Stimulated activated CD8-positive, alpha-beta memory T cell treated with anti-CD3 and anti-CD28 coated beads, Interleukin-7, amount 100 ng/mL, for 4 hours (primary cell): Measurements from ENCODE around the gene GLB1L3.

Experiments used
- DNase-seq, 2 donors: peaks; one replicate each; pipeline ENCODE4 v3.0.0-alpha.2; 2020; ENCODE audit warnings: low read depth in 2 of 2

GLB1L3 gene, protein sequence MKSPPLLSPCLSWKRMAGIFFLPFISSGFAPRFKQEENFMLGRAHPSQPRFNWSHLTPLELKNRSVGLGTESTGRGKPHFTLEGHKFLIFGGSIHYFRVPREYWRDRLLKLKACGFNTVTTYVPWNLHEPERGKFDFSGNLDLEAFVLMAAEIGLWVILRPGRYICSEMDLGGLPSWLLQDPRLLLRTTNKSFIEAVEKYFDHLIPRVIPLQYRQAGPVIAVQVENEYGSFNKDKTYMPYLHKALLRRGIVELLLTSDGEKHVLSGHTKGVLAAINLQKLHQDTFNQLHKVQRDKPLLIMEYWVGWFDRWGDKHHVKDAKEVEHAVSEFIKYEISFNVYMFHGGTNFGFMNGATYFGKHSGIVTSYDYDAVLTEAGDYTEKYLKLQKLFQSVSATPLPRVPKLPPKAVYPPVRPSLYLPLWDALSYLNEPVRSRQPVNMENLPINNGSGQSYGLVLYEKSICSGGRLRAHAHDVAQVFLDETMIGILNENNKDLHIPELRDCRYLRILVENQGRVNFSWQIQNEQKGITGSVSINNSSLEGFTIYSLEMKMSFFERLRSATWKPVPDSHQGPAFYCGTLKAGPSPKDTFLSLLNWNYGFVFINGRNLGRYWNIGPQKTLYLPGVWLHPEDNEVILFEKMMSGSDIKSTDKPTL

DNA sequence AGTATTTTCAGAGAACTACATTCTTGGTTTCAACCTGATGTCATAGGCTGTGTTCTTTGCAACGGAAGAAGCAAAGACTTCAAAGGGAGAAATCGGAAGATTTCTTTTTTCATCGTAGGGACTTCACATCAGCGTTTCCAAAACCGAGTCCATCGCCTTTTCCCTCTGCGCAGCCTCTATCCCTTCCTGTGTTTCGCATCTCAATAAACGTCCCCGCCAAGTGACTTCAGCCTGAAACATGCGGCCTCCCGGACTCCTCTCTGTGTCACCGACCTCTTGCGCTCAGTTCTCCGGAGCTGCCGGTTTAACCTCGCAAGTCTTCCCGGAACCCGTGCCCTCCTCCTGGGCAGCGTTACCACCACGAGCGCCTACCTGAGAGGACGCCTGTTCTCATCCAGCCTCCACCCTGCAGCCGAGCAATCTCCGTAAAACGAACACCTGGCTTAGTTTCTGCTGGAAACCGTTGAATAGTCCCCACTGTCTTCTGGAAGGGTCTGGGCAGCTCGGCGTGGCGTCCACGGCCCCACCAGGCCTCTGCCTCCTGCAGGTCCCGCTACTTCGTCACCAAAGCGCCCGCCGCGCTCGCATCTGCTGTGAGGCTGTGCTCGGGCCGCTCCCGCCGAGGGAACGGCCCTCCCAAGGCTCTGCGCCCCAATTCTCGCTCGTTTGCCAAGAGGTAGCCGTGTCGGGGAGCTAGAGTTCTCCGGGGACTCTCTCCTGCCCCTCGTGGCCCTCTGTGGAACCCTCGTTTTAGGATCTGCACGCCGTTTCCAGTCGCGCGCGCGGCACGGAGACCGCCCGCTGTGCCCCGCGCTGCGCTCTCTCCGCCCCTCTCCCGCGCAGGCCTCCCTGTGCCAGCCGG lies at the start of gene GLB1L3:
GLB1L3 (plus strand) TSS at position 846 of the 862 bp plus-strand sequence. CDS start 362 bp downstream, outside the sequence.
- DNase-seq: peak; percentile 68

DNA sequence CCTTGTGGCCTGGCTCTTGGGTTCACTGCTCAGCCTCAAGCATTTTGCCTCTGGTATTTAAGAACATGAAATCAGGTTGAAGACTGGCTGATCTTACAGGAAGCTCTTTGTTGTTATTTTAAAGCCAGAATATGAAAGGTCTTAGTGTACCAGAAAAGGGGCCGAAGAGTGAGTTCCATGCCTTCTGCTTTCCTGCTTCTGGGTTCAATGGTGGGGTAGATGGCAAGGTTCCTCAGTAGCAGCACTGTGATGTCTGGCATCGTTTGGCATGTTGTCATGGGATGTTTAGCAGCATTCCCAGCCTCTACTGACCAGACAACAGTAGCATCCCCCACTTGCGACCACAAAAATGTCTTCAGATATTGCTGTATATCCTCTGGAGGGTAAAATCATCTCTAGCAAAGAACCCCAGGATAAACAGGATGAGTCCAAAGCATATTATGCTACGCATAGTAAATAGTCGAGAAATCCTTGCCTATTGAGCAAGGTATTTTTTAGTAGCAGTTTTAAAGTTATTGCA lies 49.3 kb upstream of the GLB1L3 start:
- DNase-seq: no peak

DNA sequence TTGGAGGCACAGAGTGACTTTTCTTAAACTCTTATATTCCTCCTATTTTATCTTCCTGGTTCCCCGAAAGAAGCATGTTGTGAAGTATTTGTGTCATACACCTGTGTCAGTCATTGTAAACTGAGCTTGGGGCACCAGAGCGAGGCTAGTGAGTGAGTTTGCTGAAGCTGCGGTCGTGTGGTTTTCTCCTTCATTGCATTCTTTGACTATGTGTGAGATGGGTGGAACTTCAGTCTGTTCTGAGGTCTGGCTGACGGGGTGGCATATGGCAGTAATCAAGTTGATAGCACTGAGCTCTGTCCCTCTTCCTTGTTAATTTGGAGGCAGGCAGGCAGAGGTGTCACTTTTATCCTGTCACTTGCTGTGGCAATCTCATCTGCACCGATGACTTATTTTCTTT lies 47.6 kb upstream of the GLB1L3 start:
- DNase-seq: peak; percentile 20 to 27

DNA sequence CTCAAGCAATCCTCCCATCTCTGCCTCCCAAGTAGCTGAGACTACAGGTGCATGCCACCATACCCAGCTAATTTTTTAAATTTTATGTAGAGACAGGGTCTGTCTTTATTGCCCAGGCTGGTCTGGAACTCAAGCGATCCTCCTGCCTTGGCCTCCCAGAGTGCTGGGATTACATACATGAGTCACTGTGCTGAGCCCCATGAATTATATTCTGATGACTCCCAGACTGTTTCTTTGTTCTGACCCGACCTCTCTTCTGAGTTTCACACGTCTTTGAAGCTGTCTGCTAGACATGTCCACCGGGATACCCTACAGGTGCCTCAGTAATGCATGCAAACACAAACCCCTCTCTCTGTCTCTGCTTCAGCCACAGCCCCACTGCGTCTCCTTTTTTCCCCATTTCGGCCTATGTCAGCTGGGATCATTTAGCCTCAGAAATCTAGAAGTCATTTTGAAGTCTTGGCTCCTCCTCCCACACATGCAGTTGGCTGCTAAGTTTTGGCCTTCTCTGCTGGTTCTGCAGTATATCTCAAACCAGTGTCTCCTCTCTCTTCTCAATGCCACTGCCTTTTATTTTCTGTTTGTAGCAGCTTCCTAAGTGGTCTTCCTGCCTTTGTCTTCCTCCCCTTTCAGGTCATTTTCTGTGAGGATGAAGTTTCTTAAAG lies 46.9 kb upstream of the GLB1L3 start:
- no peak for DNase-seq

DNA sequence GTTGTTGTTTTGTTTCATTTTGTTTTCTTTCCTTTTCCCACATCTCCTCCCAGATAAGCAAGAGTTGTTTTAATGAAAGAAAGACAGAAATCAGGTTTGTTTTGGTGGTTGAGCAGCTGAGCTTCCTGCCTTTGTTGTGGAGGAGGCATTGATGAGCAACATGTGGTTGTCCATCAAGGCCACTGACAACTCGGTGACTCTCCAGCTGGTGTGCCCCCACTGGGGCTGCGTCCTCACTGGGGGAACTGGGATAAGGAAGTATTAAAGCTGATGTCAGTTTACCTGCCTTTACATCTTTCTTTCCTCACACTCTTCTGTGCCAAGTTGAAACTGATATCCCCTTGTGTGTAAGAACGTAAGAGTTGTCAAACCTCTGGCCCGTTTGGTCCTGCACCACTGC lies 45.8 kb upstream of the GLB1L3 start:
- no peak for DNase-seq

DNA sequence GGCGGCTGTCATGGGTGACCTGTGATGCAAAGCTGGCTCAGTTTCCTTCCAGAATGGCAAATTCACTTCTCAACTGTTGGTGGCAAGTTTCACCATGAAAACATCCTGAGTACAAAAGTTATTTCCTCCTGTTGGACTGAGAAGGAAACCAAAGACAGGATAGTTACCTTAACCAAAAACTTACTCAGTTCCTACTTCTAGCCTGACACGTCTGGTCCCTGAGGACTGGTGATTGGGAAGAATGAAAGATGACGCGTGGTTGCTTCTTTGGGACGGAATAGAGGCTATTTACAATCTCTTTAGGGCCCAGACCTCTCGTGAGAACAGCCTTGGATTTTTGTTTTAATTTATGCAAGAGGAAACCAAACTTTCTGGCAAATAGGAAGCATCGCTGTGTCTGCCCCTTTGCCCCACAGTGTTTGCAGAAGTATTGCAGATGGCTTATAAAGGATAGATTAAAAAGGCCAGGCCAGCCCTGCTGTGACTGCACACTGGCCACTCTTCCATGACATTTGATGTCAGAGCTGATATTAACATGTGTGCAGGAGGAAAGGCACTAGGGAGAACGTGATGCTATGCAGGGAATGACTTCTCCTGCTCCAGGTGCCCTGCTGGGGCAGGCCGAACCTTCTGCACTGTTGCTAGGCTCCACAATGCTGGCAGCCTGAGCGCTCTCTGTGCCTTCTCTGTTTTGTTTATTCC lies 44.1 kb upstream of the GLB1L3 start:
- no peak for DNase-seq

DNA sequence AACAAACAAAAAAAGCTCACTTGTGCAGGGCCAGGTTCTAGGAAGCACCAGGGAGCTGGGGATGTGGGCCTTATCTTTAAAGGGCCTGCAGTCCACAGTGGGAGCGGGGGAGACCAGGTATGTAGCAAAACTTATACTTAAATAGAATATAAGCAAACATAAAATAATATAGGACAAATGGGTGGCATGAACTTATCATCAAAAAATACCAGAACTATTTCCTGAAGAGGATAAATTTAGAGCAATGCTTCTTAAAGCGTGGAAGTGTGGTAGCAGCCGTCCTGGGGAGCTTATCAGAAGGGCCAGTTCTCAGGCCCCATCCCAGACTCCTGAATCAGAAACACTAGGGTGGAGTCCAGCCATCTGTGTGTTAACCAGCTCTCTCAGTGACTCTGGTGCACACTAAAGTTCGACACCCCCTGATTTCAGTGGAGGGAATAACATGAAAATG lies 42.4 kb upstream of the GLB1L3 start:
- no peak for DNase-seq

DNA sequence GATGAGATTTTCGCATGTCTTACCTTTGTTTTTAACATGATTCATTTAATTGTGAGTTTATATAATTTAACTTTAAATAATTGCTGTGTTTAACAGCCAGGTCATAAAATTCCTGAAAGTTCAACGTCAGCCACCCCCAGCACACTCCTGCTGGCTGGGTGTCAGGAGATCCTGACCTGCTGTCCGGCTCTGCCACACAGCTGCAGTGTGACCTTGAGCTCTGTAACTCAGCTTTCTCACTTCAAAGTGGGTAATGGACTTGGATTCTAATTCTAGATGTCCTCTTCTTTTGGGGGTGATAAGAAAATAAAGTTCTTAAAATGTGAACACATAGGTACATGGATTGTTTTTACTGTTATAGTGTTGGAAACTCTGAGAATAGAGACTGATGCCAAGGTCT lies 40.8 kb upstream of the GLB1L3 start:
- no peak for DNase-seq

DNA sequence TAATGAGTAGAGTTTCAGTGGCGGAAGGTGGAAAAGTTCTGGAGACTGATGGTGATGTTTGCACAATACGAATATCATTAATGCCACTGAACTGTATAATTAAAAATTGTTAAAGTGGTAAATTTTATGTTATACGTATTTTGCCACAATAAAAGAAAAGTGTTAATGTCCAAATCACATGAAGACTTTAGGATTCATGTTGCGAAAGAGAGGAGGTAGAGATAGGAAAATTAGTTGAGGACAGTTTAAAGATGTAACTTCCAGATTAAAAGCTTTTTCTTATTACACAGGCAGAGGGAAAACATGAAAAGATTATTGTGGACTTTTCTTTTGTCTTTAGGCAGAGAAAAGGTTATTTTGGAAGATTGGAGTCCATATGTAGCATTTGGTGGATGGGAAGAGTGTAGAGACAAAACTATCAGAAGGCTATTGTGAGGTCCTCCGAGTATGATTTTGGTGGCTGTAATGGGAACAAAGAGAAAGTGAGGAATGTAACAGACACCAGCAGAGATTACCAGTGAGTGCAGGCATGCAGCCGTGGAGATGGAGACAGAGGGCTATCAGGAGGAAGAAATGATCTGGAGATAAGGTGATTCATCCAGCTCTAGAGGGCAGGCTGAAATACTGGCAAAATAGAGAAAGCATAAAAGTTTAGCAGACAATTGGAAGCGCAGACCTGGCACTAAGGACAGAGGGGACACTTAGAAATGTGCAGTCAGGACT lies 39.2 kb upstream of the GLB1L3 start:
- no peak for DNase-seq

DNA sequence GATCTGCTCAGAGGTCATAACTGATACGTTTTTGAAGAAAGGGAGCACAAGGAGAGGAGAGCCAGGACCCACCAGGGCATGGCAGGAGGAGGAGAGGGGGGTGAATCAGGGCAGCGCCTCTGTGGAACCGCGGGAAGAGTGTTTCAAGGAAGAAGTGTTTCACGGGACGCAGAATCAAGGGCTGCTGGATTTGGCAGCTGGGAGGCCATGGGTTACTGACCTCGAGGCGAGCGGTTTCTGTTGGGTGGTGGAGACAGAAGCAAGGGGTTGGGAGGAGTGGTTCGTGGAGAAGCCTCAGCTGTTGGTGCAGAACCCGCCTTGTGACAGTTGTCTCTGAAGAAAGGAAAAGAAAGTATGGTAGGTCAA lies 38.6 kb upstream of the GLB1L3 start:
- DNase-seq: no peak

DNA sequence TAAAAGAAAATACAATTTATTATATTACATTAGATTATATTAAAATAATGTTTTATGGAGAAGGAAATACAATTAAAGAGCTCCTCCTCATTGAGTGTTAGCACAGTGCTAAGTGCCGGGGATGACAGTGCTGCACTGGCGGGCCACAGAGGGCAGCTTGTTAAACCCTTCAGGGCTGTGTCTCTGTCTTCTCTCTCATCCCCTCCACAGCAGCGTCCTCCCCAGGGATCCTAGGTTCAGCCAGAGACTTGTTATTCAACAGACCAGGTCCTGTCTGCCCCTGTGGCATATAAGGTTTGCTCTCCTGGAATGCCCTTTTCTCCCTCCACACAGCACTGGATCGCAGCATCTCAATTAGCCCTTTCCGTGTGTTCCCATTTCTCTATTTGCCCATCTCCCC lies 37.2 kb upstream of the GLB1L3 start:
- no peak for DNase-seq

DNA sequence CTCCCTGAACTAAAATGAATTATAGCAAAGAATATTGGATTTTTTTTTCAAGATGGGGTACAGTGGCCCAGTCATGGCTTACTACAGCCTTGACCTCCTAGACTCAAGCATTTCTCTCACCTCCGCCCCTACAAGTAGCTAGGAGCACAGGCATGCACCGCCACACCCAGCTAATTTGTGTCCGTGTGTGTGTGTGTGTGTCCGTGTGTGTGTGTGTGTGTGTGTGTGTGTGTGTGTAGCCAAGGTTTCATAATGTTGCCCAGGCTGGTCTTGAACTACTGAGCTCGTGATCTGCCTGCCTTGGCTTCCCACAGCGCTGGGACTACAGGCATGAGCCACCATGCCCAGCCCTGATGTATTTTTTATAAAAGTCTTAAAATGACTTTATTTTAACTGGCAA lies 35.6 kb upstream of the GLB1L3 start:
- DNase-seq: no peak

DNA sequence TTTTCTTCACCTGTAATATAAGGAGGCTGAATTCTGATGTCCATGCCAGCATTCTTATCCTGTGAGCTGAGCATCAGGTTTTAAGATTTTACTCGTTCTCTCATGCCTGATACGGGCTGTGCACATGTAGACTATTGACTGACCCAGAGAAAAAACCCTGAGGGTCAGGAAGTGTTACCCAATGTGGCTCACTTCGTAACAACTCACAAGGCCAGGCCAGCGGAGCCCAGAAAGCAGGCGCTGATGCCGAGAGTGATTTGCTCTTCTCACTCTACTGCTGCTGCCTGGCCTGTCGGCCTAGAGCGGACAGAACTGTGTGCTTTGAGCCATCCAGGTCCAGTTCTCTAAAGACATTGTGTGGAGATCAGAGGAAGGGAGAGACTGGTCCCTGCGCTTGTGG lies 33.8 kb upstream of the GLB1L3 start:
- DNase-seq: no peak

DNA sequence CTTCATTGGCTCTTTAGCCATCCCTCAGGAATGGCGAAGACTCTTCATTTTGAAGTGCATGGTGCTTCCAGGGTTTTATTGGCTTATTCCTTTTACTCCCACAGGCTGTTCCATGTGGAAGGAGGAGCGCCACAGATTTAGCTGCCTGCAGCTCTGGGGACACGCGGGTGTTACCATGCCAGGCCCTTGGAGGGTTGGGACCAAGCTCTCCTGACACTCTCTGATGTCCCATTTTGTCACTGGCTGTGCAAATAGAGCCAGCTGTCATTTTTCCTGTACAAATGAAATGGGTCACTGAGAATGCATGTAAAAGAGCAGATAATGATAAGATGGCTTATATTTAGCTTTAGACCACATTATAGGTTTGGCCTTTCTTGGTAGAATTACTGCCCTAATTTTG lies 32.3 kb upstream of the GLB1L3 start:
- DNase-seq: no peak

DNA sequence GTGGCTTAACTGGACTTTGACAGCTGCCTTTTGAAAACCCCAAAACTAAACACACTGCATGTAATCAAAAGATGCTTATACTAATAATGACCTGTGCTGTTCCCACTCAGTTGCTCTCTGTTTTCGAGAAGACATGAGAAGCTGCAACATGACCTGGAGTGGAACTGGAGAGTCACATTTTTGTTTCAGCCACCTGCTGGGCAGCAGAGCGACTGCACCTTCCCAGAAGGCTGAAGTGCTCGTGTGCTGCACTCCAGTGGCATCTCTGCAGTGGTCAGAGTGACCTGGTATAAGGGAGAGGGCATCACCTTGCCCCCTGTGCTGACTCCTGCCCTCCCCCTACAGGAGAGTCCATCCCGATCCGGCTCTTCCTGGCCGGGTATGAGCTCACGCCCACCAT lies 31.6 kb upstream of the GLB1L3 start:
- DNase-seq: no peak

DNA sequence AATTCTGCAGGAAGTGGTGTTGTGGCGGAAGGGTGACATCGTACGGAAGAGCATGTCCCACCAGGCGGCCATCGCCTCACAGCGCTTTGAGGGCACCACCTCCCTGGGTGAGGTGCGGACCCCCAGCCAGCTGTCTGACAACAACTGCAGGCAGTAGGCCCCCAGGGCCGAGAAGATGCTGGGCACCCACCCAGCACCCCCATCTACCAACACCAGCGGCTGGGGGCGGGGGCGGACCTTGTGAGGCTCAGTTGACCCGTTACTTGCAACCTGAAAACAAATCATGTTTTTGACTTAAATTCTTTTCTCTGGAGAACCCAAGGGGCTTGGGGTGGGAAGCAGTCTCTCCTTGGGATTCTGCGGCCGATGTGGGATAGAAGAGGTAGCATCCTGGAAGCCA lies 30.7 kb upstream of the GLB1L3 start:
- DNase-seq: no peak

DNA sequence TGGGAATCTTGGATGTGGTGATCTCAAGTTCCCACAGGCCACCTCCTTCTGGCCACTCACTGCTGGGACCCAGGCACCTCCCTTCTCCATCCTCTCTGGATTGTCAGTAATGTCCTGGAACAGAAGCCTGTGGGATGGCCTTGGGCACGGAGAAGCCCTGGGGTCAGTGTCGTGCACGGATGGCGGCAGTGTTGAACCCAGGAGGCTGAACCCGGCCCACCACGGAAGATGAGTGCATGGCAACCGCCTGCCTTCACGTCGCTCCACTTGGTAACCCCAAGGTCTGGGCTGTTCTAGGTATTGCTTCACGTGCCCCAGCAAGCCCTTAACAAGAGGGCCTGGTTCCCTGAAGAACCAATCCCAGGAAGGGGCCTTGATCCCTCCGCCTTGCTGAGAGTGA lies 30.1 kb upstream of the GLB1L3 start:
- no peak for DNase-seq

DNA sequence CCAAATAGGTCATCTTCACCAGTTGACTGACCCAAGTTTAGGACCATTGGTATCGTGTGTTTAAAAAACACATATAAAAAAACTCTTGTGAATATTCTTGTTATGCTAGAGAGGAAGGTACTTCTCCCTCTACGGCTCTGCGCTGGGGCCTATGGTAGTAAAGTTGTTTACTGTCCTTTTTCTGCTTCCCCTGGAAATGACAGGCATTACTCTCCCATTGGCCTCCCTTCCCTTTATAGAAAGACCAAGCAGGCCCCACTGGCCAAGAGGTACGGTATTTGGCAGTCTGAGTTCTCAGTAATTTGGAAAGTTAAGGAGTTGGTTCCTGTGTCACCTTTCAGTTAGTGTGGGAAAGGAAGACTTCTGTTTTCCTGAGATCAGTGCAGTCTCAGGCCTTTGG lies 29.5 kb upstream of the GLB1L3 start:
- no peak for DNase-seq

DNA sequence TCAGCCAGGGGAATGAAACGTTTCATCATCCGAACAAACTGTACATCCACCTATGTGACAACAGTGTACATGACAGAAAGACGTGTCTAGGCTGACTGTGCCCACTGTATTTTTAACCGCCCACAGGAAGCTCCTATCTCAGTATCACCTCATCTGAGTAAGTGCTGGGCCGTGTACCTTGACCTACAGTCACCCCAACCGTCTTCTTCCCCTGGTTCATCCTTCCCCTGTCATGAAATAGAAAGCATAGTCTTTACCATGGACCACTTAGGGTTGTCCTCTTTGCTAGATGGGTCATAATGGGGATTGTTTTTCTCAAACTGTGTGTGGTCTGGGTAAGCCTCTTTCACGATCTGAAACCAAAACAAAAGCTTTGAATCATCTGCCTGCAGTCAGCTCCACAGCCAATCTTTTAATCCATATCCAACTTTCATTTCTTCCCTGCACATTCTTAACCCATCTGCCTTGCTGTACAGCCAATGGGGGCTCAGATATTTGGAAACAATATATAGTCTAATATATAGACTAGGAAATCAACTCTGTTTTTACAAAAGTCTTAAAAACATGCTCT lies 27.2 kb upstream of the GLB1L3 start:
- DNase-seq: no peak

DNA sequence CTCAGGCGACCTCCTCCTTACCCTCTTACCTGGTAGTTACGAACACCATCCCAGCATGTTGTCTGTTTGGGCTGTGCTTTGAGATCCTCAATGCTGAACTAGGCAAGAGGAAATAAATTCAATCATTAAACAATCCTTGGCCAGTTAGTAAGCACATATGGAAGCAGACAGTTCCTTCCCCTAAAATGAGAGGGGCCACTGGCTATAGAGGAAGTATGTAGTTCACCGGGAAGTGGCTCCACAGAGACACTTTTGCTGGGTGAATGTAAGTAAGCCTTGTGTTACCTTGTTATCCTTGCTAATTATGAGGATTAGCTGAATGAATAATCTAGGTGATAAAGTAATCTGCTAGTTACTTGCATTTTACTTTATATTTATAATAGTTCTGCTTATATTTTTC lies 25.9 kb upstream of the GLB1L3 start:
- DNase-seq: no peak
